ENCODE data around the gene ADAP1.

- TF ChIP-seq, protein P1, sequence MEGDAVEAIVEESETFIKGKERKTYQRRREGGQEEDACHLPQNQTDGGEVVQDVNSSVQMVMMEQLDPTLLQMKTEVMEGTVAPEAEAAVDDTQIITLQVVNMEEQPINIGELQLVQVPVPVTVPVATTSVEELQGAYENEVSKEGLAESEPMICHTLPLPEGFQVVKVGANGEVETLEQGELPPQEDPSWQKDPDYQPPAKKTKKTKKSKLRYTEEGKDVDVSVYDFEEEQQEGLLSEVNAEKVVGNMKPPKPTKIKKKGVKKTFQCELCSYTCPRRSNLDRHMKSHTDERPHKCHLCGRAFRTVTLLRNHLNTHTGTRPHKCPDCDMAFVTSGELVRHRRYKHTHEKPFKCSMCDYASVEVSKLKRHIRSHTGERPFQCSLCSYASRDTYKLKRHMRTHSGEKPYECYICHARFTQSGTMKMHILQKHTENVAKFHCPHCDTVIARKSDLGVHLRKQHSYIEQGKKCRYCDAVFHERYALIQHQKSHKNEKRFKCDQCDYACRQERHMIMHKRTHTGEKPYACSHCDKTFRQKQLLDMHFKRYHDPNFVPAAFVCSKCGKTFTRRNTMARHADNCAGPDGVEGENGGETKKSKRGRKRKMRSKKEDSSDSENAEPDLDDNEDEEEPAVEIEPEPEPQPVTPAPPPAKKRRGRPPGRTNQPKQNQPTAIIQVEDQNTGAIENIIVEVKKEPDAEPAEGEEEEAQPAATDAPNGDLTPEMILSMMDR (conservative IDR thresholded peaks at IDR 0.05; ENCODE audit: low read depth, low read length): no peak
- TF ChIP-seq EZH2 (IDR thresholded peaks at IDR 0.05; ENCODE audit: low read length, unreplicated experiment) (no peak), EZH2phosphoT487 (IDR thresholded peaks at IDR 0.05; ENCODE audit: borderline replicate concordance, low read length) (no peak)
Measured at GRCh38 chr7:897771-898376, 56.6 kb downstream of the ADAP1 start.

Measured in PC-3 (cell line).